NCI-H524 (cell line): ENCODE results near the gene TTK.
"Not testable (repeated sequence)": the region's sequence is repeated elsewhere in the genome, so short reads cannot be mapped to it uniquely, and the experiment has no call there.

Source experiments
- DNase-seq, 2 experiments: peaks; one replicate each; lab custom pipeline; 2025; lab: John Stamatoyannopoulos, UW

TTK gene

GRCh38 chr6:80021591-80021990, 17.1 kb downstream of the TTK start:
- DNase-seq = no peak

- DNase-seq = no peak
Measured at GRCh38 chr6:80022803-80023202, 18.4 kb downstream of the TTK start.

GRCh38 chr6:80028589-80028988, 24.1 kb downstream of the TTK start:
- no peak for DNase-seq

GRCh38 chr6:80029470-80029869, 25.0 kb downstream of the TTK start:
- no peak for DNase-seq

GRCh38 chr6:80048220-80048619, 43.8 kb downstream of the TTK start:
- DNase-seq = not testable (repeated sequence)

- no peak for DNase-seq
Measured at GRCh38 chr6:80060774-80061173, 56.3 kb downstream of the TTK start.

GRCh38 chr6:80068146-80068545, 63.7 kb downstream of the TTK start:
- not testable (repeated sequence) for DNase-seq

- not testable (repeated sequence) for DNase-seq
Measured at GRCh38 chr6:80070431-80070830, 66.0 kb downstream of the TTK start.

- no peak for DNase-seq
Measured at GRCh38 chr6:80077067-80077466, 72.6 kb downstream of the TTK start.

GRCh38 chr6:80088637-80089036, 84.2 kb downstream of the TTK start:
- no peak for DNase-seq

- DNase-seq = no peak
Measured at GRCh38 chr6:80091506-80091905, 87.1 kb downstream of the TTK start.
